ENCODE data around the gene PSD2.

Gene PSD2

DNA sequence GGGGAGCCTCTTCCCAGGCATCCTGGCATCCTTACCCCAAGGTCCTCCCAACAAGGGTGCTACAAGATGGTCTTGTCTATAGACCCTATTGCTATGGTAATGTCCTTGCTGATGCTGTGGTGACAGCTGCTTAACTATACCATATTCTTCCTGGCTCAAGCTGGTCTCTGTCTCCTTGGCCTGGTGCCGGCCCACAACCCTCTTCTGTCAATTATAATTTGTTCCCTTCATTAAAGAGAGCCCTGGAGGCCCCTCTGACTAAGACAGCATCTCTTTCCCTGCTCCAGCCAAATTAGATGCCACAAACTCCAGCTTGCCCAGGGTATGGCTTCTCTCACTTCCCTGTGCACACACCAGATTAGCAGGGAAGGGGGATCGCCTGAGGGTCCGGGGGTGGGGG lies 86.7 kb downstream of the PSD2 start:
- DNase-seq = no peak

DNA sequence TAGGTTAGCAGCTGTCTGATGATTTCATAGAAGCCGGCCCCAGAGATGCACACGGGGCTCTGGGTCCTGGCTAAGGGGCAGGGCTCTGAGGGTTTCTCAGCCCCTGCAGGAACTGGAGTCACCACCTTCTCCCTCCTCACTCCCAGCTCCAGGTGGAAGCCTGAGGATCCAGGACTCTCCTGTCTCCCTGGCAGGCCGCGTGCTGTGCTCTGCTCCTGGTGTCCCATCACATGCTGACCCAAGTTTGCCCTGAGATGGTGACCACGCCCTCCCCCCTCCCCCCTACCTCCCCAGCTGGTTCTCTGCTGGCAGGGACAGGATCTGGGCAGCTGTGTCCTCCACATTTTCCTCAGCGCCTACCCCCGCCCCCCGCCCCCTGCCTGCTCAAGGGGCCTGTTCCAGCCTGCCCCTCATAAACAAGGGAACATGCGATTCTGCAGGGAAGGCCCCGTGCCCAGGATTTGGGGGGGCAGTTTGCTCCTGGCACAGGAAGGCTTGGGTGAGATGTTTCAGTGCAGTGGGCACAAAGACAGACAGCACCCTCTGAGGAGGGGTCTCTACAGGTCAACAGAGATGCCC lies 87.4 kb downstream of the PSD2 start:
- no peak for DNase-seq

DNA sequence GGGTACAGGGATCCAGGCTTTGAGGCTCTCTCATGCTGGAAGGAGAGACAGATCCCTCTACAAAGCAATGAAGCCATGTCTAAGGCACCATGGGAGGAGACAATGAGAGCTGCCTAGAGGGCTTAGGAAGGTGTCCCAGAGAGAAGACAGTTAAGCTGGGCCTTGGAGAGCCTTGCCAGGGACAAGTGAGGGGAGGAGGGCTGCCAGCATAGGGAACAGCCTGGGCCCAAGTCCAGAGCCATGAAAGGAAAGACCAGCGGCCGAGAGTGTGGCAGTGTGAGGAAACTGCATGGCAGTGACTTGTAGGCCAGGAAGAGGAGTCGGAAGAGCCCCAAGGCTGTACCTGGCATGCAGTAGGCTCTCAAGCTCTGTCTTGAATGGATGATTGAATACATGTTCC lies 88.5 kb downstream of the PSD2 start:
- DNase-seq = no peak

DNA sequence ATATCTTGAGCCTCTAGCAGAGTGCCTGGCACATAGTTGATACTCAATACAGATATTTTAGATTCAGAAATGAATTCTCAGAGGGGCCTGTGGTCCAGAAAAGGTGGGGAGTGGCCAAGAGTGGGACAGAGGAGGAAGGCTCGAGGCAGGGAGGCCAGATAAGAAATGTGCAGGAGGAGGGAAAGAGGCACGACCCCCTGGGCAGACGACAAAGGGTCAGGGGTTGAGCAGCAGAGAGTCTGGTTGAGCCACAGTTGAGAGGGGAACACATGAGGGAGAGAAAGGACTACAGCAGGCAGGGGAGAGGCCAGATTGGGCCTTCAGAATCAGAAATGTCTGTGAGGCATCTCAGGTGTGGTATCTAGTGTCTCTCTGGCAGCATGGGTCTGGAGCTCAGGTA lies 89.1 kb downstream of the PSD2 start:
- no peak for DNase-seq

DNA sequence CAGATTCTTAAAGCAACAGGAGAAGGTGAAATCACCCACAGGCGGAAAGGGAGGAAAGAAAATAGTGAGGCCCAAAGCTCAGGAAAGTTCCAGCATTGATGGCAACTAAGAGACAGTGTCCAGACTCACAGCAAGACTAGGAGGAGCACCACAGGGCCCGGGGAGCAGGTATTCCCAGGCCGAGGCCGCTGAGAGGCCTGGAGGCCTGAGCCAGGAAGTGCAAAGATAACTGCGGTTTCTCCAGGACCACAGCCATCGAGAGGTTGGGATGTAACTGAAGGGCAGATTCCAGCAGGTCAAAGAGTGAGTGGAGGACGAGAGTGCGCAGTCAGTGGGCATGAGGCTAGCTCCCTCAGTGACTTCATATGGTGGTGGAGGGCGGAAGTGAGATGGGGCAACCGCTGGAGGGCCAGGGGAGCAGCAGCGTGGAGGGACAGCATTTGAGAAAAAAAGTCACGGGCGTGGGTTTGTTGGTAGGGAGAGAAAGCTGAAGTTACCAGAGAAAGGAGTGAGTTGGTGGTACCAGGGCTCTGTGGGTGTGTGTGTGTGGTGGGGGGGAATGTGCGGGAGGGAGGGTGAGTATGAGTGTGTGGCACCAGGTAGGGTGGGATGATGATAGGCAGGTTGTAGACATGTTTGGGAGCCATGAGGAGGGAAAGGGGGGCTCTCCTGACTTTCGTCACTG lies 89.7 kb downstream of the PSD2 start:
- no peak for DNase-seq

DNA sequence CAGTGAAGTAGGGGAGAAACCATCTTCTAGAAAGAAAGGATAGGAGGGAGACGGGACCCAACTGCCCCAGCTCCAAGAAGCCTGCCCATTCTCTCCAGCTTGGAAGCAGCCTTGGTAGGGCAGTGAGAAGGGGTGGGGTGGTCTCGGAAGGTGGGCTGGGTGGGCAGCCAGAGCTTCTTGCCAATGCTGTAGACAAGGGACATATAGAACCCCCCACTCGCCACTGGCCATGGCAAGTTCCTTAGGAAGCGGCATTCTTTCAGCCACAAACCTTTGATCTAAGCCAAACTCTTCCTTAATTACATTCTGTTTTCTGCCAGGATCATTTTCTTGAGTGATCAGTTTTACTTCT lies 90.2 kb downstream of the PSD2 start:
- no peak for DNase-seq

DNA sequence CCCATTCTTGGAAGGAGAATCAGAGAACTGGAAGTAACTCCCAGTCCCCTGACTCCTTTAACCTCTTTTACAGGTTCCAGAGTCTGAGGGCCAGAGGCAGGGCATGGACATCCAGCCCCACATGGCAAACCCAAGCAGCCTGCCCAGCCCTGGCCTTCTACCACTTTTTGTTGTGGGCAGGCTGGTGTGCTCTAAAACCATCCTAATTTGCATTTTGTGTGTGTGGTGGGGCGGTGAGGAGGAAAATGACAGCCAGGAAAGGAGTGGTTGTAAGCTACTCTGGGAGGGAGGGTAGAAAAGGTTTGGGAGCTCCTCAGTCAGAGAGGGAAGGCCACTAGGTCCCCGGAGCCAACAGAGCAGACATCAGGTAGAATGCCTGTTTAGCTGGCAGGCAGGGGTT lies 90.6 kb downstream of the PSD2 start:
- DNase-seq = no peak

DNA sequence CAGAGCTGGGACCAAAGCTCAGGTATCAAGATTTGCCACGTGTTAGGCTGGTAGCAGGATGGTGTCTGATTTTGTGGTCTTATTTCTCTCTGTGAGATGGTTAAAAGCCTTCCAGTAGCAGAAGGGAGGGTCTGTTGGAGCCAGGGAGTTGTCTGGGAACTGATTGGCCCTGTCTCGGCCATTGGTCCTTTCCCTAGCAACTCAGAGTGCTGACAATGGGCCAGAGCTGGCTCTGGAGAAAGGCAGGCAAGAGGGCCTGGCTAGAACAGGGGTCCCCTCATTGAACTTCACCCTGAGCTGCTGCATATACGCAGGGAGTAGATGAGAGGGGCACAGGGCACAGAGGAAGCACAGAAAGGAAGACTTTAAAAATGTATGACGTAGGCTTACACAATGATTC lies 92.8 kb downstream of the PSD2 start:
- DNase-seq = no peak

DNA sequence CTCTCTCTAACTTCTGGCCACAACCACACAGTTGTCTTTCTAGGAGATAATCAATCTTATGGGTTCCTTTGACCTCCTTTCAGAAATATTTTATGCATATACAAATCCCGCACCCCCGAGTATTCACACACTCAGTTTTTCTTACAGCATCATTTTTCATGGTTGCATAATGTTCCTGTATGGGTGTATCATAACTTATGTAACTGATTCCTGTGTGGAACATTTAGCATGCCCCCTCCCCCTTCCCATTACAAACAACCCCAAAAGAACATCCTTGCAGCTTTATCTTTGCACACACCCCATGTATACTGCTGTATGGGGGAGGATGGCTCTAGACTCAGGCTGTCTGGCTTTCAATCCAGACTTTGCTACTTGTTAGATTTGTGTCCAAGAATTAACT lies 93.8 kb downstream of the PSD2 start:
- DNase-seq = no peak

DNA sequence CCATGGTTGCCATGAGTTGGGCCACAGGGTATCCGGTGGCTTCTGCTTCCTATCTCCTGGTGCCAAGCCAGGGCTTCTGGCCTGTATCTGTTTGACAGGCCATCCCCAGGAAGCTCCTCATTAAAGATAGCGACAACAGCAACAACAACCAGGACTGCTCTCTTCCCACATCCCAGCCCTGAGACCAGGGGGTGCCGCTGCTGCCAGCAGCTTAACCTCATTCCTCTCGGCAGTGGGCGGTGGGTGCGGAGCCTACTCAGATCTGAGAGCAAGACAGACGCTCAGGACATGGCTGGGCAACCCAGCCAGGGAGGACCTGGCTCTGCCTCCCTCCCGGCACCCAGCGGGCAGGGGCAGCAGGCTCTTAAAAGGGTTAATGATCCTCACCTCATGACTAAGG lies 98.3 kb downstream of the PSD2 start:
- DNase-seq = no peak
